Fibroblast of pulmonary artery (primary cell): ENCODE data around the gene TENM4.
A peak's percentile ranks its signal among the peaks of the same experiment; 100 is the strongest.

Experiments
- DNase-seq: peaks from one replicate; pipeline ENCODE4 v3.0.0-alpha.2; 2010; ENCODE audit warnings: low read depth
- H3K4me3 ChIP-seq: replicated peaks from 2 replicates; pipeline ENCODE4 v1.5.1; 2011; ENCODE audit warnings: low read depth, mild to moderate bottlenecking, control low read depth, low read length, moderate library complexity
- TF ChIP-seq, protein P1 (sequence below): IDR thresholded peaks from 2 replicates; pipeline ENCODE4 v1.5.1; 2011; ENCODE audit warnings: mild to moderate bottlenecking, control low read depth, low read length, inconsistent platforms; ENCODE audit errors: missing control alignments

The TENM4 gene

DNA sequence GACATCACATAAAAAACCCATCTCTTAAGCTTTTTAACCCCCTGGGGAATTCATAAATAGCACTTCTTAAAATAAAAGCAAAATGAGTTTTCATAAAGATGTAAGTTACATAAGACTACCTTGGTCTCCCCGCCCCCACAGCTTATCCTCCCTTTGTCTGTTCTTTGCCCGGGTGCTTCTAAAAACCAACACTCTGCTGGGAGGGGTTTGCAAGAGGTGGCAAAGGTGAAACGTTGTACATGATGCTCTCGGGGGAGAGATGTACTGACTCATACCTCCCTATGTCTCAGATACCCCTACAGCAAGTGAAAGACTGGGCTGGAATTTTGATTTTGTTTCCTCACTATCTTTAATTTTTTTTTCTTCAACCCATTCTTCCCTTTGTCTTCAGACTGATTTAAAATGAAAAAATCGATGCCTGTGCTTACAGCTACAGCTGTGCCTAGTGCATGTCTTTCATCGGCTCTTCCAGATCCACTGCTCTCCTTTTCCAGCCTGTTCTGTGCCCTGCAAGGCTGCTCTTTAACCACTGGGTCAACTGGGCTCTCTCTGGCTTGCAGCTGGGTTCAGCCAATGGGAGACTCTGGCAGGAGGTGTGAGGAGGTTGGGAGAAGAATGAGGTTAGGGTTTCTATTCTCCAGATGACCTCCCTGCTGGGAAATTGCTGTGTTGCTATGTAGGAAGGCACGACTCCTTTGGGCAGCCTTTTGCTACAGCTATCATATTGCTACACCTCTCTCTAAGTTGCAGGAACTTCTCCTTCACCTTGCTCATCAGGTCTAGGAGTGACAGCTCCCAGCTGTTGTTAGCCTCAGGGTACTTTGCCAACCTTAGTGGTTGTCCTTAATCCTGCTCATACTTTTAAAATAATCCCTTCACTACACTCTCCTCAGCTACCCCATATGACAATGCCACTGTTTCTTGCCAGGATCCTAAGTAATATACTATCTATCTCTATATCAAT is 266.5 kb downstream of the TENM4 start:
- no peak for DNase-seq
- no peak overlapping the region for H3K4me3 ChIP-seq
- TF ChIP-seq, protein P1, sequence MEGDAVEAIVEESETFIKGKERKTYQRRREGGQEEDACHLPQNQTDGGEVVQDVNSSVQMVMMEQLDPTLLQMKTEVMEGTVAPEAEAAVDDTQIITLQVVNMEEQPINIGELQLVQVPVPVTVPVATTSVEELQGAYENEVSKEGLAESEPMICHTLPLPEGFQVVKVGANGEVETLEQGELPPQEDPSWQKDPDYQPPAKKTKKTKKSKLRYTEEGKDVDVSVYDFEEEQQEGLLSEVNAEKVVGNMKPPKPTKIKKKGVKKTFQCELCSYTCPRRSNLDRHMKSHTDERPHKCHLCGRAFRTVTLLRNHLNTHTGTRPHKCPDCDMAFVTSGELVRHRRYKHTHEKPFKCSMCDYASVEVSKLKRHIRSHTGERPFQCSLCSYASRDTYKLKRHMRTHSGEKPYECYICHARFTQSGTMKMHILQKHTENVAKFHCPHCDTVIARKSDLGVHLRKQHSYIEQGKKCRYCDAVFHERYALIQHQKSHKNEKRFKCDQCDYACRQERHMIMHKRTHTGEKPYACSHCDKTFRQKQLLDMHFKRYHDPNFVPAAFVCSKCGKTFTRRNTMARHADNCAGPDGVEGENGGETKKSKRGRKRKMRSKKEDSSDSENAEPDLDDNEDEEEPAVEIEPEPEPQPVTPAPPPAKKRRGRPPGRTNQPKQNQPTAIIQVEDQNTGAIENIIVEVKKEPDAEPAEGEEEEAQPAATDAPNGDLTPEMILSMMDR: no peak

DNA sequence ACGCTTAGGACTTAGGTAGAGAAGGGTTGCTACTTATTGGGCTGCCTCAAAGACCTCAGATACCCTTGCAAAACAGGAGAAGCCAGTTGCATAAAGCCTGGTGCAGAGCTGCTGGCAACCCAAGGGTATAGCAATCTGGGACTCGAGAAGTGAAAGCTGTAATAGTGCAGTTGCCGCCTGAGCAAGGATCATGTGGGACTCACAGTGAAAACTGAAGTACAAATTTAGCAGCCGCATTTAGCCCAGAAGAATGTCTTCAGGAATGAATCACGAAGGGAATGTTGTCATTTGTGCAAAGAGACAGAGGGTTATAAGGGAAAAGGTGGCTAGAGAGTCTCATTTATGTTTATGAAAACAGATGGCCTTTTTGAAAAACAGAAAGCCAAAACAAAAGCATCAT is 267.2 kb downstream of the TENM4 start:
- peak; percentile 18 for DNase-seq
- TF ChIP-seq, protein P1: no peak
- no peak overlapping the region for H3K4me3 ChIP-seq

DNA sequence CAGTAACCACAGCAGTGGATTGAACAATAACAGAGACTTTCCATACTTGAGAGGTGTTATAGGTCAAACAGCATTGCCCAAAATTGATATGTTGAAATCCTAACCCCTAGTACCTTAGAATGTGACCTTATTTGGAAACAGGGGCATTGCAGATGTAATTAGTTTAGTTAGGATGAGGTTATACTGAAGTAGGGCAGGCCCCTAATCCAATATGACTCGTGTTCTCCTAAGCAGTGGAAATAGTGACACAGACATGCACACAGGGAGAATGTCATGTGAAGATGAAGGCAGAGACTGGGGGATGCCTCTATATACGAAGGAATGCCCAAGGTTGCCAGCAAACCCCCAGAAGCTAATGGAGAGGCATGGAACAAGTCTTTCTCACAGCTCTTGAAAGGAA is 270.5 kb downstream of the TENM4 start:
- DNase-seq: no peak
- TF ChIP-seq, protein P1: no peak
- no peak overlapping the region for H3K4me3 ChIP-seq

DNA sequence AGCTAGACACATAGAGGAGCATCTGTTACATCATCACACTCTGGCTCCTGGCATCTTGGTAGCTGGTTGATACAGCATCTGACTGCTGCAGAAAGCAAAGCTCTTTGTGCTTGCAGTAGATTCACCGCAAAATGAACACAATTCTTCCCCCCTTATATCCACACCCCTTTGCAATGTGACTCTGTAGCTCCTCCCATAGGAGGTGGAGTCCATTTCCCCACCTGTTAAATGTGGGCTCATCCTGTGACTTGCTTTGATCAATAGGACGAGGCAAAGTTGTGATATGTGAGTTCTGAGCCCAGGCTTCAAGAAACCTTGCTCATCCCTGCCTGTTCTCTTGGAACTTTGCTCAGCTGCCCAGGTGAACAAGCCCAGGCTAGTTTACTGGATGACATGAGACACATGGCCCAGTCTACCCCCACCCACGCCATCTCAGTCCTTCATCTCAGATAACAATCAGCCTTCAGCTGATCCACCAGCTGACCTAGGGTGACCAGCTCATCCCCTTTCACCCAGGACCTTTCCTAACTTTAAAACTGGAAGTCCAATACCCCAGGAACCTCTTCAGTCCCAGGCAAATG is 272.2 kb downstream of the TENM4 start:
- DNase-seq: no peak
- TF ChIP-seq, protein P1: no peak
- no peak overlapping the region for H3K4me3 ChIP-seq

DNA sequence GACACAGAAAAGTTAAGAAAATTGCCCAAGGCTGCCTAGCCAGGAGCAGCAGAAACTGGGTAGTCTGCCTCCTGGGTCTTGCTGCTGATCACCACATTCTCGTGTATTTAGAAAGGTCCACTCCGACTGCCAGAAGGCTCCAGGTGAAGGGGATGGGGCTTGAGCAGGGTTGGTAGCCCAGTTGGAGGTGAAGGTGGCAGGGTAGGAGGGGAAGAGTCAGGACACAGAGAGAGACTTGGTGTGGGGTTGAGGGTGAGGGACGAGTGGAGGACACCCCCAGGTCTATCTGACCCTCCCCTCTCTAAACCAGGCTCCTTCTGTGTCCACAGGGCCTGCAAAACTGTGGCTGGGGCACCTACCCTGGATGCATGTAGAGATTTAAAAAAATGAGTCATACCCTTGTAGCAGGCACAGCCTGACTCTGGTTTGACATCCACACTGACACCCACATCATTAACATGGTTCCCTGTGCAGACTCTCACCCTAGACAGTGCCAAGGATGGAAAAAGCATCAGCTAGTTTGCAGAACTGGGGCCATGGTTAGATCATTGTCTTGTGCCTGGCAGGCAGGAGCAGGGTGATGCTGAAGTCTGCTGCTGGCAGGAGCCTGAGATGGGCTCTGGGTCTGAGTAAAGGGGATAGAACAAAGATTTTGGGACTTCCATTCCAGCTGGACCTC is 273.2 kb downstream of the TENM4 start:
- DNase-seq: no peak
- H3K4me3 ChIP-seq: no peak overlapping the region
- TF ChIP-seq, protein P1: no peak

DNA sequence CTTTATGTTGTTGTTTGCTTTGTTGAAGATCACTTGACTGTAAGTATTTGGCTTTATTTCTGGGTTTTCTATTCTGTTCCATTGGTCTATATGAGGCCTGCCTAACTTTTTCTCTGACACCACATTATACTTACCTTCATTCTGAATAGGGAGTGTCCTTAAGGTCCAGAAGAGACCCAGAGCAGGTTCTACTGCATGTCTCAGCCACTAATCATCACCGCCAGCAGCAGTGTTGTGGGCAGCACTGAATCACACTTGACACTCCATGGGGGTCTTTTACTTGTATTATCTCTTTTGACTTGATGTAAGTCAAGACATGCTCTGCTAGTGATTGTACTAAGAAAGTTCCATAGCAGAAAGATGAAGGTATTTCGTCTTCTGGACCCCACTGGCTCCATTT is 274.9 kb downstream of the TENM4 start:
- TF ChIP-seq, protein P1: no peak
- no peak overlapping the region for H3K4me3 ChIP-seq
- no peak for DNase-seq
